PC-3 (cell line): ENCODE results near the gene SPIRE2. TPM values are rescaled to one million over a fixed set of nuclear protein-coding genes. Genes with fewer than 3 reads are reported as not detected.

Experiments used
- ATAC-seq: fragments of 200-7000 bp; cut with Tn5 transposase; 2 replicates; pipeline ENCODE4 v1.9.1; 2020; ENCODE audit warnings: mild to moderate bottlenecking, moderate library complexity
- BruUV-seq: library from RNA; stranded (reverse); fragments of 400-500 nt; replicated peaks from 2 replicates; lab custom pipeline; 2021; lab: Mats Ljungman, UMichigan
- CTCF ChIA-PET: fragments of 300-600 bp; sonication (Branson Sonifier 250); formaldehyde crosslinking; loops from one replicate; lab custom pipeline; 2022; ENCODE audit warnings: antibody characterized with exemption; lab: Charles Lee
- POLR2A ChIA-PET: fragments of 300-600 bp; sonication (Branson Sonifier 250); formaldehyde crosslinking; loops from one replicate; lab custom pipeline; 2022; ENCODE audit warnings: antibody characterized with exemption; ENCODE audit not compliant: unreplicated experiment; lab: Charles Lee
- DNase-seq: peaks from one replicate; pipeline ENCODE4 v3.0.0-alpha.2; 2015
- H2AFZ ChIP-seq: fragments of 300-600 bp; sonication (generic); 2 replicates; pipeline ENCODE4 v1.6.0; 2016; ENCODE audit warnings: antibody characterized with exemption, low read length
- H3F3A ChIP-seq: fragments of 300-600 bp; sonication (generic); one replicate; pipeline ENCODE4 v1.6.0; 2017; ENCODE audit warnings: antibody characterized with exemption, low read length, control low read depth, mild to moderate bottlenecking; ENCODE audit not compliant: unreplicated experiment
- H3K27ac ChIP-seq: fragments of 300-600 bp; sonication (generic); 2 replicates; pipeline ENCODE4 v1.5.1; 2016; ENCODE audit warnings: mild to moderate bottlenecking, low read length
- H3K27me3 ChIP-seq: fragments of 300-600 bp; sonication (generic); 2 replicates; pipeline ENCODE4 v1.6.1; 2016; ENCODE audit warnings: low read length, mixed read lengths
- H3K36me3 ChIP-seq: fragments of 300-600 bp; sonication (generic); 2 replicates; pipeline ENCODE4 v1.6.1; 2016; ENCODE audit warnings: low read depth, mixed run types, low read length, mixed read lengths
- H3K4me1 ChIP-seq: fragments of 300-600 bp; sonication (generic); 2 replicates; pipeline ENCODE4 v1.5.1; 2016; ENCODE audit warnings: low read length; ENCODE audit not compliant: insufficient read depth
- H3K4me2 ChIP-seq: fragments of 300-600 bp; sonication (generic); 2 replicates; pipeline ENCODE4 v1.6.0; 2016; ENCODE audit warnings: low read length
- H3K4me3 ChIP-seq: fragments of 300-600 bp; sonication (generic); 2 replicates; pipeline ENCODE4 v1.5.1; 2016; ENCODE audit warnings: mild to moderate bottlenecking, low read length, mixed read lengths
- H3K79me2 ChIP-seq: fragments of 300-600 bp; sonication (generic); 2 replicates; pipeline ENCODE4 v1.6.1; 2017; ENCODE audit warnings: low read length, mixed read lengths
- H3K9ac ChIP-seq: fragments of 300-600 bp; sonication (generic); 2 replicates; pipeline ENCODE4 v1.6.0; 2016; ENCODE audit warnings: mild to moderate bottlenecking, low read length
- H3K9me2 ChIP-seq: fragments of 300-600 bp; sonication (generic); replicated peaks from 2 replicates; pipeline ENCODE4 v1.6.1; 2016; ENCODE audit warnings: mixed run types, low read length, mixed read lengths
- H3K9me3 ChIP-seq: fragments of 300-600 bp; sonication (generic); 2 replicates; pipeline ENCODE4 v1.6.1; 2016; ENCODE audit warnings: low read length, mixed read lengths
- H4K20me1 ChIP-seq: fragments of 300-600 bp; sonication (generic); 2 replicates; pipeline ENCODE4 v1.6.1; 2016; ENCODE audit warnings: low read length, mixed read lengths
- CTCF ChIP-seq: fragments of 300-600 bp; sonication (generic); conservative IDR thresholded peaks from 2 replicates; pipeline ENCODE4 v1.5.1; 2017; ENCODE audit warnings: antibody characterized with exemption, low read depth, mild to moderate bottlenecking, low read length
- EZH2 ChIP-seq: fragments of 300-600 bp; sonication (generic); IDR thresholded peaks from one replicate; pipeline ENCODE4 v1.6.1; 2017; ENCODE audit warnings: antibody characterized with exemption, mild to moderate bottlenecking, low read length; ENCODE audit not compliant: unreplicated experiment
- EZH2phosphoT487 ChIP-seq: fragments of 300-600 bp; sonication (generic); IDR thresholded peaks from 2 replicates; pipeline ENCODE4 v1.6.1; 2018; ENCODE audit warnings: mild to moderate bottlenecking, antibody characterized with exemption, low read length, borderline replicate concordance
- intact Hi-C: fragments of 100-400 bp; cut with micrococcal nuclease; formaldehyde crosslinking; loops from 2 replicates; pipeline ENCODE4 v1.9.0; 2023
- total RNA-seq: library from RNA; depleted of rRNA; stranded (reverse); fragments of >200 nt; gene quantifications from 2 replicates; pipeline ENCODE4 v1.2.3, GENCODE V29; 2014

The SPIRE2 gene
- total RNA-seq, 1 experiment from 2014 or later = 13.2 TPM

DNA sequence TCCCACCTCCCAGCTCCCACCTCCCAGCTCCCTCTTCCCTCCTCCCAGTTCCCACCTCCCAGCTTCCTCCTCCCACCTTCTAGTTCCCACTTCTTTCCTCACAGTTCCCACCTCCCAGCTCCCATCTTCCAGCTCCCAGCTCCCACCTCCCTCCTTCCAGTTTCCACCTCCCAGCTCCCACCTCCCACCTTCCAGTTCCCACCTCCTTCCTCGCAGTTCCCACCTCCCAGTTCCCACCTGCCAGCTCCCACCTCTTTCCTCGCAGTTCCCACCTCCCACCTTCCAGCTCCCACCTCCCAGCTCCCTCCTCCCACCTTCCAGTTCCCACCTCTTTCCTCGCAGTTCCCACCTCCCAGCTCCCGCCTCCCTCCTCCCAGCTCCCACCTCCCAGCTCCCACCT, 80.0 kb downstream of the SPIRE2 start:
- no peaks in the 10 kb centered on the region for H3K79me2 ChIP-seq
- ChIA-PET CTCF (no interaction called here), POLR2A (no interaction called here)
- H3K9ac ChIP-seq = no peak overlapping the region
- peaks cover 23% of the 10 kb centered on the region for H3K36me3 ChIP-seq
- DNase-seq (no peak), ATAC-seq (no peak)
- no TSS peak for BruUV-seq
- H3F3A ChIP-seq = no peaks in the 10 kb centered on the region
- no peak overlapping the region for H3K4me3 ChIP-seq
- H3K27ac ChIP-seq = no peak overlapping the region
- H3K9me3 ChIP-seq = no peaks in the 10 kb centered on the region
- intact Hi-C loops = no loop called here
- no peaks in the 10 kb centered on the region for H3K4me1 ChIP-seq
- H3K4me2 ChIP-seq = no peak overlapping the region
- no peak overlapping the region for H2AFZ ChIP-seq
- no peaks in the 10 kb centered on the region for H4K20me1 ChIP-seq
- no peak for TF ChIP-seq CTCF
- TF ChIP-seq EZH2phosphoT487 = no peak
- TF ChIP-seq EZH2 = no peak
- H3K9me2 ChIP-seq = no peaks in the 10 kb centered on the region
- no peaks in the 10 kb centered on the region for H3K27me3 ChIP-seq

GRCh38 chr16:89909777-89910716, 81.8 kb downstream of the SPIRE2 start:
- ChIA-PET CTCF (no interaction called here), POLR2A (no interaction called here)
- Histone ChIP-seq H3K4me1 (no peaks in the 10 kb centered on the region), H3K4me2 (no peak overlapping the region), H4K20me1 (no peaks in the 10 kb centered on the region), H3K36me3 (peaks cover 23% of the 10 kb centered on the region), H3K4me3 (no peak overlapping the region), H3K9ac (no peak overlapping the region), H3K27me3 (no peaks in the 10 kb centered on the region), H3F3A (no peaks in the 10 kb centered on the region), H3K9me2 (no peaks in the 10 kb centered on the region), H3K79me2 (no peaks in the 10 kb centered on the region), H3K9me3 (no peaks in the 10 kb centered on the region), H3K27ac (no peak overlapping the region), H2AFZ (no peak overlapping the region)
- peak; percentile 53 for DNase-seq
- intact Hi-C loops = no loop called here
- BruUV-seq = no TSS peak
- ATAC-seq = peak; percentile 80
- TF ChIP-seq CTCF = peak; percentile 73
- no peak for TF ChIP-seq EZH2phosphoT487
- no peak for TF ChIP-seq EZH2
